ENCODE data around the gene YIF1B.
"Not testable (repeated sequence)": the region's sequence is repeated elsewhere in the genome, so short reads cannot be mapped to it uniquely, and the experiment has no call there.

The YIF1B gene

GRCh38 chr19:38270587-38271167 lies 45.1 kb downstream of the YIF1B start:
- no peak for DNase-seq

DNA sequence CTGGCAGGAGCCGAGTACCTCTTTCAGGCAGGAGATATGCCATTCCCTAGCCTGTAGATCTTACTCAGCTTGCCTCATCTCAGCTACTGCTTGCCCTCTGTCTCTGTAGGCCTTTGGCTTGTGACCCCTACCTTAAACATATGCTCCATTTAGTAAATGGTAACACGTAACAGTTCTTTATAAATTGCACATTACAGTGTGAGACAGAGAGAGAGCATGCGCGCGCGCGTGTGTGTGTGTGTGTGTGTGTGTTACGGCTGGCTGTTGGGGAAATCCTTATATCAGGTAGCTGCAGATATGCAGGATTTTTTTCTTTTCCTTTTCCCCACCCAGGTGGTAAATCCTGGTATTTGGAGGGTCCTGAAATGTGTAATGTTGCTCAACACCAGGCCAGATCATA lies 47.2 kb downstream of the YIF1B start:
- DNase-seq: no peak

GRCh38 chr19:38267761-38268483 lies 47.8 kb downstream of the YIF1B start:
- no peak for DNase-seq

DNA sequence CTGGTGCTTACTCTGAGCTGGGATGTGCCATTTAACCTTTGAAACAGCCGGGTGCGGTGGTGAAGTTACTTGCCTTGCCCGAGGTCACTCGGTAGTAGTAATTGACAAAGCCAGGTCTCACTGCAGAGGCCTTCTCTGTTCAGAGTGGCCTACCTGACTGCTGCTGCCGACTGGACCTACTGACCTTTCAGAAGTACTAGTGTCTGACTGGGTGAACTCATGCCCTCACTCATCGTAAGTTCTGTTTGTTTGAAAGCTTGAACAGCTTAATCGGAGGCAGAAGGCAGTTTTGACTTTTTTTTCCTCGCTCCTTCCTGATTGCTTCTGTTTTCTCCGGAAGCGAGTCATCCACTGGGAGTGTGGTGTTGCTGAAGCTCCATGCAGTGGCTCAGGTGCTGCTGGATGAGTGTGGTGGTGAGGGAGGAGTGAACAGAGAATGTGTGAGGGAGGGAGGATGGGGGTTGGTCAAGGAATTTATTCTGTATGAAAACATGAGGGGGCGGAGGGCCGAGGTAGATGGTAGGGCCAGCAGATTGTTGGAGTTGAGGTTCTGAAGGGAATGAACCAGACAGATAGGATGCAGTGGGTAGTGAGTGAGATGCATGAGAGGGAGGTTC lies 48.7 kb downstream of the YIF1B start:
- DNase-seq: no peak

- no peak for DNase-seq
Measured at GRCh38 chr19:38265921-38266429, 49.8 kb downstream of the YIF1B start.

- DNase-seq: no peak
Measured at GRCh38 chr19:38265213-38265861, 50.4 kb downstream of the YIF1B start.

- DNase-seq: peak; percentile 73
Measured at GRCh38 chr19:38264486-38265212, 51.1 kb downstream of the YIF1B start, which contains the start of gene SPINT2. SPINT2 (plus strand) TSS chr19:38264573; CDS start chr19:38264893, 320 bp downstream.

DNA sequence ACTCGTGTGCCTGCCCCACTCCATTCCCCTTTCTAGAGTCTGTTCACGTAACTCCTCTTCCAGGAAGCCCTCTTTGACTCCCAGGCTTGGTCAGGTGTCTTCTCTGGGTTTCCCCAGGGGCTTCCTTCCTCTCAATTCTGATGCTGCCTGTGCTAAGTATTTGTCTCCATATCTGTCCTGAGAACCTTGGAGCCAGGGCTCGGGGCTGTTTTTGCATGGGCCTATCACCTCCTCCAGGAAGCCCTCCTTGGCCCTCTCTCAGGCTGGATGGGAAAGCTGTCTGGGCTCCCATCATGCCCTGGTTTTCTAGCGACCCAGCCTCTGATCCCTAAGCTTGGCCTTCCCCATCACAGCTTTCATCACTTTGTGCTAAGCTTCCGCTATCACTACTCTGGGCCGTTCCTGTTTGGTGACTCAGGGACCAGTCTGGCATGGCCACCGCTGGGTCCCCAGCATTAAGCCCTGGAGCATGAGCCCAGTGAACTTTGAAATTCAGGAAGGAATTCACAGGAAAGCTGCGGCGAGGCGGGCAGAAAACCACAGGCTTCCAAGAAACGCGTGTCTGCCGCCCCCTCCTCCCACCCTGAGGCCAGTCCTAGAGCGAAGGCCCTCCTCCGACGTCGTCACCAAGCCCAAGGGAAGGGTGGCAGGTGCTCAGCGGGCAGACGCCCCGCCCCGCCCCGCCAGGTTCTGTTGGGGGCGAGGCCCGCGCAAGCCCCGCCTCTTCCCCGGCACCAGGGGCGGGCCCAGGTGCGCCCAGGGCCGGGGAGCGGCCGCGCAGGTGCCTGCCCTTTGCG lies 51.9 kb downstream of the YIF1B start:
- peak; percentile 40 for DNase-seq

DNA sequence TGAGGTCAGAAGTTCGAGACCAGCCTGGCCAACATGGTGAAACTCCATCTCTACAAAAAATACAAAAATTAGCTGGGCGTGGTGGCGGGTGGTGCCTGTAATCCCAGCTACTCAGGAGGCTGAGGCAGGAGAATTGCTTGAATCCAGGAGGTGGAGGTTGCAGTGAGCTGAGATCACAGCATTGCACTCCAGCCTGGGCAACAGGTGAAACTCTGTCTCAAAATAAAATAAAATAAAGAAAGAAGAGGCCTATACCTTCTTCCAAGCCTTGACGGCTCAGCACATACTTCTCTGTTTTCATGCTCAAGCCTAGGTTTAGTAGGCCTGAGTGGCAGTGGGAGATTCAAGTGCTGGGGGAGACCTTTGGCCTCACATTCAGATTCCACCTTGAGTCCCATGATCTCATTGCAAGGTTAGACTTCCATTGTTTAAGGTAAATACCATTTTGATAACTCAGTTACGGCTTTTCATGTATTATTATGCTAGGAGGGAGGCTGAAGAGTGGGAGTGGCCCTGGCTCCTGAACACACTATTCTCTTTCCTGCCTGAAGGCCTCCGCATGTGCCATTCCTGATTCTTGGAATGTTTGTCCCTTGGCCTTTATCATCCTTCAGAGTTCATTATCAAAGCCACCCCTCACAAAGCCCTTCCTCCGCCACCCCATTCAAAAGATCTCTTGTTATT lies 53.0 kb downstream of the YIF1B start:
- no peak for DNase-seq

DNA sequence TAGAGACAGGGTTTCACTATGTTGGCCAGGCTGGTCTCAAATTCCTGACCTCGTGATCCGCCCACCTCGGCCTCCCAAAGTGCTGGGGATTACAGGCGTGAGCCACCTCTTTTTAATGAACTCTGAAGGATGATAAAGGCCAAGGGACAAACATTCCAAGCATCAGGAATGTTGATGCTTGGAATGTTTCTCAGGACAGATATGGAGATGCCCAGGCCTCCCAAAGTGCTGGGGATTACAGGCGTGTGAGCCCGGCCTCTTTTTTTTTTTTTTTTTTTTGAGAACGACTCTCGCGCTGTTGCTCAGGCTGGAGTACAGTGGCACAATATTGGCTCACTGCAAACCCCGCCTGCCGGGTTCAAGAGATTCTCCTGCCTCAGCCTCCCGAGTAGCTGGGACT lies 53.8 kb downstream of the YIF1B start:
- DNase-seq: not testable (repeated sequence)

- no peak for DNase-seq
Measured at GRCh38 chr19:38255383-38256014, 60.2 kb downstream of the YIF1B start.

DNA sequence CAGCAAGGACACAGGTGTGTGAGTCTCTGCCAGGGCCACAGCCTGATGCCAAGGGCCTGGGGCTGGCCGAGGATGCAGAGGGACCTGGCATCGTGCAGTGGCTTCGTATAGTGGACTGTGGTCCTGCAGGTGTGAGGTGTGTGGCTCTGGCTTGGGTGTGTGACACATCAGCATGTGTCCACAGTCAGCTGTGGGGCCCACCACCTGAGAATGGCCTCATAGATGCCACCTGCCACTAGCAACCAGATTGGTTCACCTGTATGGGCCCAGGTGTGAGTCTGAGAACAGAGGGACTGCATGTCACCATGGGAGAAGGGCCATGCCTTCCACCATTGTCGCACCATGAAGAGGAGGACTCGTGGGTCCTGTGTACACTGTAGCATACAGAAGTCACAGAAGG lies 62.0 kb downstream of the YIF1B start:
- no peak for DNase-seq

All from NCI-H1092 (cell line).